Measurements from ENCODE around the gene UBXN10. TPM values are rescaled to one million over a fixed set of nuclear protein-coding genes. Genes with fewer than 3 reads are reported as not detected.

Gene UBXN10
- total RNA-seq, 4 donors from 2014 or later = 0.18 to 4.3 (median 0.19) TPM; not detected in 1

DNA sequence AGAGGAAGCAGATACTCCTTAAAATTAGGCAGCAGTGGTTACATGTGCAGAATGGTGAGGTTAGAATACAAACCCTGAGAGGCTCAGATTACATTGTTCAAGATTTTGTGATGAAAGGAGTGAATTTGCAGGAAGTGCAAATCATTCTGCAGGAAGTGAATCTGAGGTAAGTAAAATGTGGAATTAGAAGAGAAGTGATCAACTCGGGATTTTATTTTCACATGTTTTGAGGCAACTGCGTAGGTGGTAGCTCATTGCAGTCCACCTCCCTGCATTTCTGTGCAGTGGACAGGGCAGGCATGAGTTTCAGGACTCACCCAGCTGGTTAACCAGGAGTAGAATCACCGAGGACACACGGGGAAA, 2.5 kb downstream of the UBXN10 start:
- intact Hi-C loops (cut with DNase I; ENCODE audit: low total_unique reads) = no loop called here
- no peak overlapping the region for H3K27ac ChIP-seq
- DNase-seq (no peak), ATAC-seq (no peak)
- H3K4me1 ChIP-seq = peaks cover 8 to 19% of the 10 kb centered on the region in 2 donors
- peaks cover 9 to 41% (median 22%) of the 10 kb centered on the region in 3 donors for H3K27me3 ChIP-seq
- TF ChIP-seq POLR2A (IDR thresholded peaks at IDR 0.05) = no peak
- TF ChIP-seq, protein P1, sequence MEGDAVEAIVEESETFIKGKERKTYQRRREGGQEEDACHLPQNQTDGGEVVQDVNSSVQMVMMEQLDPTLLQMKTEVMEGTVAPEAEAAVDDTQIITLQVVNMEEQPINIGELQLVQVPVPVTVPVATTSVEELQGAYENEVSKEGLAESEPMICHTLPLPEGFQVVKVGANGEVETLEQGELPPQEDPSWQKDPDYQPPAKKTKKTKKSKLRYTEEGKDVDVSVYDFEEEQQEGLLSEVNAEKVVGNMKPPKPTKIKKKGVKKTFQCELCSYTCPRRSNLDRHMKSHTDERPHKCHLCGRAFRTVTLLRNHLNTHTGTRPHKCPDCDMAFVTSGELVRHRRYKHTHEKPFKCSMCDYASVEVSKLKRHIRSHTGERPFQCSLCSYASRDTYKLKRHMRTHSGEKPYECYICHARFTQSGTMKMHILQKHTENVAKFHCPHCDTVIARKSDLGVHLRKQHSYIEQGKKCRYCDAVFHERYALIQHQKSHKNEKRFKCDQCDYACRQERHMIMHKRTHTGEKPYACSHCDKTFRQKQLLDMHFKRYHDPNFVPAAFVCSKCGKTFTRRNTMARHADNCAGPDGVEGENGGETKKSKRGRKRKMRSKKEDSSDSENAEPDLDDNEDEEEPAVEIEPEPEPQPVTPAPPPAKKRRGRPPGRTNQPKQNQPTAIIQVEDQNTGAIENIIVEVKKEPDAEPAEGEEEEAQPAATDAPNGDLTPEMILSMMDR (IDR thresholded peaks at IDR 0.05 in 4 of 5, conservative IDR thresholded peaks at IDR 0.05 in 1 of 5) = no peak
- in situ Hi-C loops (cut with MboI; ENCODE audit: low sequenced_read_pairs in 4 of 4) = no loop called here
- no peak overlapping the region for H3K4me3 ChIP-seq
- no peaks in the 10 kb centered on the region for H3K9me3 ChIP-seq
- H3K36me3 ChIP-seq = no peaks in the 10 kb centered on the region

DNA sequence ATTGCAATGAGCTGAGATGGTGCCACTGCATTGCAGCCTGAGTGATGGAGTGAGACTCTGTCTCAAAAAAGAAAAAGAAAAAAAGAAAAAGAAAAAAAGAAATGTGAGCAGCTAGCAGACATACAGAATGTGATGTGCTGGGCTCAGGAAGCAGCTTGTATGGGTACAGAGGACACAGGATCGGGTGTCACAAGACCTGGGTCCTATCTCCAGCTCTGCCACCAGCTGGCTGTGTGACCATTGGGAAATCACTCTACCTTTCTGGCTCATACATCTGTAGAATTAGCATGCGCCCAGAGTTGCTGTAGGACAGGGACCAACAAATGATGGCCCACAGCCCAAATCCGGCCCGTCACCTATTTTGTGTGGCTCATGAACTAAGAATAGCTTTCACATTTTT, 3.8 kb downstream of the UBXN10 start:
- no peaks in the 10 kb centered on the region for H3K9me3 ChIP-seq
- peaks cover 8 to 22% of the 10 kb centered on the region in 2 donors for H3K4me1 ChIP-seq
- in situ Hi-C loops (cut with MboI; ENCODE audit: low sequenced_read_pairs in 4 of 4) (loop anchor here in 1 of 4 donors (10.0 kb wide), 1 partner anchor 275 kb away; no protein-coding TSS in a partner anchor), intact Hi-C loops (cut with DNase I; ENCODE audit: low total_unique reads) (no loop called here)
- H3K4me3 ChIP-seq = no peak overlapping the region
- peak in 1 of 2 donors; percentile 47 for ATAC-seq
- H3K36me3 ChIP-seq = no peaks in the 10 kb centered on the region
- peak in 1 of 2 donors; percentile 34 for DNase-seq
- H3K27ac ChIP-seq = peak overlapping the region in 1 of 4 donors; percentile 51
- H3K27me3 ChIP-seq = peaks cover 9 to 44% (median 28%) of the 10 kb centered on the region in 3 donors
- TF ChIP-seq, protein P1 (IDR thresholded peaks at IDR 0.05 in 4 of 5, conservative IDR thresholded peaks at IDR 0.05 in 1 of 5) = no peak
- TF ChIP-seq POLR2A (IDR thresholded peaks at IDR 0.05) = no peak

DNA sequence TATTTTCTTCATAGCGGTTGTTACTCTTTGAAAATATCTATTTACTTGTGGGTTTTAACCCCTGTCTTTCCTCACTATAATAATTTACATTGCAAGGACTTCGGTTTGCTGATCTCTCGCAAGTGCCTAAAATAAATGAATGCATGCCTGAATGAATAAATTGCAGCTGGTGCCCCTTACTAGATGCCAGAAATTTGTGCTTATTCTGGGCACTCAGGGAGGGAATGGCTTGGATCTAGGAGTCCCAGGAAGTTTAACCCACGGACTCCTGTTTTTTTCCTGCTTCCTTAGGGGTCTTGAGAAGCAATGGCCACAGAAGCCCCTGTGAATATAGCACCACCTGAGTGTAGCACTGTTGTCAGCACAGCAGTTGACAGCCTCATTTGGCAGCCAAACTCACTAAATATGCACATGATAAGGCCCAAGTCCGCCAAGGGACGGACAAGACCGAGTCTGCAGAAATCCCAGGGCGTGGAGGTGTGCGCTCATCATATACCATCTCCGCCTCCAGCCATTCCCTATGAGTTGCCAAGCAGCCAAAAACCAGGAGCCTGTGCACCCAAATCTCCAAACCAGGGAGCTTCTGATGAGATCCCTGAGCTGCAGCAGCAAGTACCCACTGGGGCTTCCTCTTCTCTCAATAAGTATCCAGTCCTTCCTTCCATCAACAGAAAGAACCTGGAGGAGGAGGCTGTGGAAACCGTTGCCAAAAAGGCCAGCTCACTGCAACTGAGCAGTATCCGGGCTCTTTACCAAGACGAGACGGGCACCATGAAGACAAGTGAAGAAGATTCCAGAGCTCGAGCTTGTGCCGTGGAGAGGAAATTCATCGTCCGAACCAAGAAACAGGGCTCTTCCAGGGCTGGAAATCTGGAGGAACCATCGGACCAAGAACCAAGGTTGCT, 4.6 kb downstream of the UBXN10 start:
- no peaks in the 10 kb centered on the region for H3K36me3 ChIP-seq
- TF ChIP-seq, protein P1 (IDR thresholded peaks at IDR 0.05 in 4 of 5, conservative IDR thresholded peaks at IDR 0.05 in 1 of 5) = no peak
- no peak for TF ChIP-seq POLR2A (IDR thresholded peaks at IDR 0.05)
- intact Hi-C loops (cut with DNase I; ENCODE audit: low total_unique reads) = no loop called here
- in situ Hi-C loops (cut with MboI; ENCODE audit: low sequenced_read_pairs in 4 of 4) = loop anchor here in 1 of 4 donors (10.0 kb wide), 1 partner anchor 276 kb away; no protein-coding TSS in a partner anchor
- H3K4me1 ChIP-seq = peaks cover 13 to 27% of the 10 kb centered on the region in 2 donors
- no peaks in the 10 kb centered on the region for H3K9me3 ChIP-seq
- no peak for ATAC-seq
- H3K27me3 ChIP-seq = peaks cover 9 to 38% (median 25%) of the 10 kb centered on the region in 3 donors
- no peak overlapping the region for H3K27ac ChIP-seq
- DNase-seq = no peak
- no peak overlapping the region for H3K4me3 ChIP-seq

DNA sequence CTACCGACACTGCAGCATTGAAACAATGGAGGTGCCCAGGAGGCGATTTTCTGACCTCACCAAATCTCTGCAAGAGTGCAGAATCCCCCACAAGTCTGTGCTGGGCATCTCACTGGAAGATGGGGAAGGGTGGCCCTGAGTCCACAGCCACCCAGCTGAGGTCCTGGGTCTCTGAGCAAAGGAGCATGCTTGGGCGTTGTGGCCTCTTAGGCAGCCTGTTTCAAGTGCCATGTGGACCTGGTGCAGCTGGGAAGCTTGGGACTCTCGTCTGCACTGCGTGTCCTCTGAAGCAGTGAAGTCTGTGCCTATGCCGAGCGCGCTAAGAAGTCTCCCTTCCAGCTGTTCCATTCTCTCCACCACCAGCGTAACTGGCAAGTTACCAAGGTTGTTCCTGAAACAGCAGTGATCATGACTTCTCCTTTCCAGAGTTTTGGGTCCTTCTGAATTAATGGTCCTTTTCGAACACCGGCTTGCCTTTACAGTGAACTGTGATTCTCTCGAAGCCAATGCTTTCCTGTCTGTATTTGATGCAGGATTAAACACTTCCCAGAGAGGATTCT, 5.5 kb downstream of the UBXN10 start:
- H3K36me3 ChIP-seq = no peaks in the 10 kb centered on the region
- H3K27me3 ChIP-seq = peaks cover 9 to 29% (median 17%) of the 10 kb centered on the region in 3 donors
- intact Hi-C loops (cut with DNase I; ENCODE audit: low total_unique reads) (no loop called here), in situ Hi-C loops (cut with MboI; ENCODE audit: low sequenced_read_pairs in 4 of 4) (loop anchor here in 1 of 4 donors (10.0 kb wide), 1 partner anchor 277 kb away; no protein-coding TSS in a partner anchor)
- TF ChIP-seq, protein P1 (IDR thresholded peaks at IDR 0.05 in 4 of 5, conservative IDR thresholded peaks at IDR 0.05 in 1 of 5) = no peak
- TF ChIP-seq POLR2A (IDR thresholded peaks at IDR 0.05) = no peak
- ATAC-seq = no peak
- H3K27ac ChIP-seq = no peak overlapping the region
- DNase-seq = no peak
- H3K9me3 ChIP-seq = no peaks in the 10 kb centered on the region
- peaks cover 6 to 27% of the 10 kb centered on the region in 2 donors for H3K4me1 ChIP-seq
- H3K4me3 ChIP-seq = no peak overlapping the region
